Lower leg skin (tissue), 4 donors: ENCODE results near the gene TANC1. TPM values are rescaled to one million over a fixed set of nuclear protein-coding genes. Genes with fewer than 3 reads are reported as not detected.

ENCODE experiments used
- DNase-seq, 2 donors: peaks; one replicate each; pipeline ENCODE4 v3.0.0-alpha.2; 2019; ENCODE audit warnings: low spot score in 2 of 2
- H3K4me3 ChIP-seq: fragments of 200-600 bp; sonication (generic); 2 replicates; pipeline ENCODE4 v1.5.1; 2017; ENCODE audit warnings: mild to moderate bottlenecking, low read depth; ENCODE audit not compliant: poor library complexity, severe bottlenecking
- CTCF ChIP-seq, 3 donors: fragments of 450-650 bp; IDR thresholded peaks; one replicate each; pipeline ENCODE4 v1.5.1; 2016; ENCODE audit warnings: antibody characterized with exemption in 3 of 3, mild to moderate bottlenecking in 3 of 3, moderate library complexity in 2 of 3
- POLR2A ChIP-seq, 2 donors: fragments of 450-650 bp; IDR thresholded peaks; one replicate each; pipeline ENCODE4 v1.6.1; 2016 to 2017; ENCODE audit warnings: antibody characterized with exemption in 2 of 2, mild to moderate bottlenecking in 1 of 2, moderate library complexity in 1 of 2
- WGBS, 2 donors: methylation state at CpG; one replicate each; pipeline ENCODE4 v1.1.5; 2018; 5-methylcytosine and 5-hydroxymethylcytosine counted together
- intact Hi-C: fragments of 100-400 bp; cut with DNase I; formaldehyde crosslinking; loops from one replicate; pipeline ENCODE4 v1.15.0; 2023; ENCODE audit warnings: low total_unique reads
- total RNA-seq, 4 donors: library from RNA; depleted of rRNA; stranded (reverse); fragments of >200 nt; gene quantifications; one replicate each; pipeline ENCODE4 v1.1.0, GENCODE V29; 2016

Gene TANC1
- total RNA-seq, 4 donors from 2014 or later, result 65.8 to 111 (median 93.6) TPM

- intact Hi-C loops, result no loop called here
- no peak for TF ChIP-seq CTCF (IDR thresholded peaks at IDR 0.05)
- TF ChIP-seq POLR2A (IDR thresholded peaks at IDR 0.05), result no peak
- H3K4me3 ChIP-seq, result no peak overlapping the region
- WGBS, 2 donors, result 77 to 89% methylated on average over 4 of the region's 4 CpGs
- DNase-seq, result no peak
Observed at GRCh38 chr2:159054985-159055384, 86.5 kb downstream of the TANC1 start.

DNA sequence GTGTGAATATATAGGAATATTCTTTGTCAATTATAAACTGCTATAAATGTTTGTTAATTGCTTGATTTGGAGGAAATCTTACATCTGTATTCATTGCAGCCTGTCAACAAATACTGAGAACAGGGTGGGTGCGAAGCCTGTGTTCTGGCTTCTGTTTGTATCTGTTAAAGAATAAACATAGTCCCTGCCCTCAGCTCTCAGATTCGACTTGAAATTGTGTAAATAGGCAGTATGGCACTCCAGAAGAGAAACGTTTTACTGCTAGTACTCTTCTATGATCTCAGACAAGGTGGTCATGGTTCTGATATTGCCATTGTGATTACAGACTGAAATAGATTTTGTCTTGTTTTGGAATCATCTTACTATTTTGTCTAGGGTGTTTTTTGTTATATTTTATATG, 92.1 kb downstream of the TANC1 start:
- no peak for DNase-seq
- intact Hi-C loops, result no loop called here
- WGBS, 2 donors, result 73 to 77% methylated on average over 3 of the region's 3 CpGs
- TF ChIP-seq CTCF (IDR thresholded peaks at IDR 0.05) (no peak), POLR2A (IDR thresholded peaks at IDR 0.05) (no peak)
- H3K4me3 ChIP-seq, result no peak overlapping the region

DNA sequence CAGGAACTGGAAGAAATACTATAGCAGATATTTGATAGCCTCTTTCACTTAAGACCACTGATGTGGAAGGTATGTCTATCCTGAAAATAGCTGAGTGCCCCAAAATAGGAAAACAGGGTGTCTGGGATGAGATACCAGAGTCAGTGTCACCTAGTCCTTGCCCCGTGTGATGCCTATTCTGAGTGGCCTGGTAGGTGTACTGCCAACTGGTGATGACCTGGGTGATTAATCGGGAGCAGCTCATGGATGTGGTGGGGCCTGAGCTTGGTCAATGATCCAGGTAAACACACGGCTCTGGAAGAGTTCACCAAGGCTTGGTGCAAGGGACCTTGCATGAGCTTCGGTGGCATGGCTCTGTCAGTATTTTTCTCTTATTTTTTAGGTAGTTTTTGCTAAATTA, 95.2 kb downstream of the TANC1 start:
- DNase-seq, result no peak
- WGBS, 2 donors, result 88 to 97% methylated on average over 4 of the region's 4 CpGs
- intact Hi-C loops, result no loop called here
- H3K4me3 ChIP-seq, result no peak overlapping the region
- TF ChIP-seq CTCF (IDR thresholded peaks at IDR 0.05) (no peak), POLR2A (IDR thresholded peaks at IDR 0.05) (no peak)

DNA sequence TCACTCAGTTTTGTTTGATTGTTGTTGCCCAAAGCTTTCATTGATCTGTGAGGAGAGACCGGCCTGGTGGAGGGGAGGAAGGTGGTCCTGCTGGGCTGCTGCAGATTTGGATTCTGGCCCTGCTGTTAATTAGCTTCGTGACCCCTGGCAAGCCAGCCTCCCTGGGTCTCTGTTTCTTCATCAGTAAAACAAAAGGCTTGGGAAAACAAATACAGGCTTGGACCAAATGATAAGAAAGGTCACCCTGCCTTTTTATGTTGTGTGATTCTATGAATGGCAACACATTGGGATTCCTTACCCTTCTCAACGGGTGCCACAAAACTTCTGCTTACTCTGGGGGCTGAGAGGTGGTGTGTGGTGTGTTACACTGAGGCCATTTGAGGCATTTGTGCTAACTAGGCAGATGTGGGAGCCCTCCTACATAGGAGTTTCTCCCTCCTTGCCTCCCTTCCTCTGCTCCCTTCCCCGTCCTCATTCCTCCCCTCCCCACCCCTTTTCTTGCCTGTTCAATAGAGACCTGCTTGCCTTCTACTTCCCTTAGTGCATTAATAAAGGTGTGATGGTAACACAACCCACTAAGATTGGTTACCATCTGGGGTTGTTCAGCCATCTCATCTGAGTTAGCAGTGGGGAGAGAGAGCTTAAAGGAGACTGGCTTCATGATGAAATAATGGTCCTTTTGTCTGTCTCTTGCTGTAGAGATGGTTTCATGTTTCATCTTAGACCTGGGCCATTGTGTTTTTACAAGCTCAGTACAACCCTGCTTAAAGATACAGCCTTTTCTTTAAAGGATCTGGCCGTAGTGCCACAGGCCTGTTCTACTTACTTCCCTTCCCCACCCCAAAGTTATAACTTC, 96.2 kb downstream of the TANC1 start:
- WGBS, 2 donors, result 65 to 73% methylated on average over 5 of the region's 5 CpGs
- TF ChIP-seq POLR2A (IDR thresholded peaks at IDR 0.05) (no peak), CTCF (IDR thresholded peaks at IDR 0.05) (no peak)
- intact Hi-C loops, result no loop called here
- H3K4me3 ChIP-seq, result no peak overlapping the region
- no peak for DNase-seq

- WGBS, 2 donors, result 32 to 45% methylated on average over 1 of the region's 1 CpG
- H3K4me3 ChIP-seq, result no peak overlapping the region
- DNase-seq, result no peak
- intact Hi-C loops, result no loop called here
- TF ChIP-seq CTCF (IDR thresholded peaks at IDR 0.05) (no peak), POLR2A (IDR thresholded peaks at IDR 0.05) (no peak)
Observed at GRCh38 chr2:159065313-159065712, 96.9 kb downstream of the TANC1 start.

DNA sequence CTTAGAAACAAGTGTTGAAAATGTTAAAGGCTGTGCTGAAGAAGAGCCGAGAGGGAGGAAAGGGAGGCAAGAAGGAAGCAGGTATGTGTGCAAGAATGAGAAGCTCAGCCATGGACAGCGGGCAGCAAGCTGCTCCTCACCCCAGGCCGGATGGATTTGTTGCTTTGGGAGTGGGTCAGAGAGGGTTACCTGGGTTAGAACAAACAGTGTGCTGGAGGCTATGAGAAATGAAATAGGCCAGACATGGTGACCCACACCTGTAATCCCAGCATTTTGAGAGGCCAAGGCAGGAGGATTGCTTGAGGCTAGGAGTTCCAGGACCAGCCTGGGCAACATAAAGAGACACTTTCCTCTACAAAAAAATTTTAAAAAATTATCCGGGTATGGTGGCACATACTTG, 97.5 kb downstream of the TANC1 start:
- no peak overlapping the region for H3K4me3 ChIP-seq
- intact Hi-C loops, result no loop called here
- TF ChIP-seq POLR2A (IDR thresholded peaks at IDR 0.05) (no peak), CTCF (IDR thresholded peaks at IDR 0.05) (no peak)
- WGBS, 2 donors, result 78% methylated on average over 4 of the region's 4 CpGs
- no peak for DNase-seq
